Left renal pelvis (tissue), 4 donors: ENCODE data around the gene TLL1. TPM values are rescaled to one million over a fixed set of nuclear protein-coding genes. Genes with fewer than 3 reads are reported as not detected.

ENCODE experiments used
- DNase-seq, 4 donors: peaks; one replicate each; pipeline ENCODE4 v3.0.0-alpha.2; 2013; ENCODE audit warnings: low read depth in 4 of 4, low spot score in 3 of 4
- polyA plus RNA-seq, 4 donors: library from polyadenylated mRNA; unstranded; fragments of 120-200 nt; gene quantifications; one replicate each; pipeline ENCODE4 v1.2.1, GENCODE V29; 2013; ENCODE audit not compliant: insufficient read length in 4 of 4

The TLL1 gene
- polyA plus RNA-seq, 4 donors, result 1.7 to 2.5 (median 2.0) TPM

GRCh38 chr4:165877286-165877685 is 4.2 kb downstream of the TLL1 start:
- DNase-seq, result no peak

DNA sequence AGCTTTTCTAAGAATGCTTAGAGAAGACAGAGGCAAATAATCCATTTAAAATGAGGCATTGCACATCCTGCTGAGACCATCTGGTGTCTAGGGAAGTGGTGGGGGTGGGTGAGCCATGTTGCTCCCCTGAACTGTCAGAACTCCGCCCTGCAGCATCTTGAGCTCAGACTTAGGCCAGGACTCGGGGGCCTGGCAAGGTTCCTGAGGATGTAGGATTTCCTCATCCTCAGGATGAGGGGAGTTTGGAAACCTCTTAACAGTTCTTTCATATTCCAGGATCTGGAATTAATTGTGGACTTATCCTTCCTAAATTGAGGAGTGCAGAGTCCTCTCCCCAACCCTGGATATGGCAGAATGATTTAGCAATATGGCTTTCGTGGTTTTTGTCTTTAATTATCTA is 6.6 kb downstream of the TLL1 start:
- DNase-seq, result no peak

DNA sequence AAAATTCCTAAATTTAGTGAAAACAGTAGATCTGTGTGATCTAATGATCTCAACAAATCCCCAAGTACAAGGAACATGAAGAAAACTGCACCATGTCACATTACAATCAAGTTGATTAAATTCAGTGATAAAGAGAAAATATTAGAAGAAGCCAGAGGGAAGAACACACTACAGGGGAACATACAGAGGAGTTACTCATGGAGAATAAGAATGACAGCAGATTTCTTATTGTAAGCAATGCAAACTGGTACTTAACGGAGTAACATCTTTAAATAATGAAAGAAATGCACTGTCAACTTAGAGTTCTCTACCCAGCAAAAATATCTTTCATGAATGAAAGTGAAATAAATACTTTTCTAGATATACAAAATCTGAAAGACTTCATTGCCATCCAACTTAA is 21.1 kb downstream of the TLL1 start:
- DNase-seq, result no peak

DNA sequence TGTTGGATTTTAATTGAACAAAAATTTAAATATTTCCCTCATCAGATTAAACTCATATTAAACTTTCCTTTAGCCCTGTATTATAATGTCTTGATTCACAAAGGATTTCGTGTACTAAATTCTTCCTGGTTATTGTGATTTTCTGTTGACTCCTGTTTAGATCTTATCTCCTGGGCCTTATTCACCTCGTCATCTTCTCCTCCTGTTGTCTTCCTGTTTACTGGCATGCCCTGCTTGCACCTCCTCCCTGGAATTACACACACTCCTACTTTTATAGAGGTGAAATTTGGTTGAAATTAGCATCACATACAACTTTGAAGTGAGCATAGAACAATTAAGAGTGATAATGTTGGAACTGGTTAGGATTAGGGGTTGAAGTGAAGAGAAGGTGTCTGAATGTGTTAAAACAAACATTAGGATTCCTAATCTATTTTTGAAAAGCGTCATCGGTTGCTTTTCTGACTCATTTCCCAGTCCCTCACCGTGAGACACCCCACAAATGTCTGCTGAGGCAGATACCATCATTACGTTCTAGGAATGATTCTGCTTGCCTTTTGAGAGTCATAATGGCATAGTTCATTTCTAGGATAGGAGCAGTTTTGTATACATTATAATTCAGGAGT is 32.5 kb downstream of the TLL1 start:
- no peak for DNase-seq

- no peak for DNase-seq
Observed at GRCh38 chr4:165906272-165906671, 33.2 kb downstream of the TLL1 start.

DNA sequence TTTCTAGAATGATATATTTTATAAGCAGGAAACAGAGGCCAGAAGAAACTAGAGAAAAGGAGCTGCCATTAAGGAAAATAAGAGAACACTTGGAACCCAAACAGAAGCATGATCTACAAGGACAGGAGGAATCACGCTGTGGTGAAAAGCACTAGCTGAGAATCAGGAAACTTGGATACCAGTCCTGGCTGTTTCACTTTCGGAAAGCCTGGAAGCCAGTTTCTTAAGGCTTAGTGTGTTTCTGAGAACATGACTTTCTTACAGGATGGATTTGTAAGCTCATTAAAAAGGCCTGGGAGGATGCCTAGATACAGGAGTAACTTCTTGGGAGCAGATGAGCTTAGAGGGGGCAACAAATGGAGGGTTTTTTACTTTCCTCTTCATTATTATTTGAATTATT is 36.9 kb downstream of the TLL1 start:
- DNase-seq, result no peak

GRCh38 chr4:165915215-165915614 is 42.2 kb downstream of the TLL1 start:
- no peak for DNase-seq

GRCh38 chr4:165921546-165921945 is 48.5 kb downstream of the TLL1 start:
- no peak for DNase-seq

GRCh38 chr4:165922747-165923146 is 49.7 kb downstream of the TLL1 start:
- DNase-seq, result no peak

DNA sequence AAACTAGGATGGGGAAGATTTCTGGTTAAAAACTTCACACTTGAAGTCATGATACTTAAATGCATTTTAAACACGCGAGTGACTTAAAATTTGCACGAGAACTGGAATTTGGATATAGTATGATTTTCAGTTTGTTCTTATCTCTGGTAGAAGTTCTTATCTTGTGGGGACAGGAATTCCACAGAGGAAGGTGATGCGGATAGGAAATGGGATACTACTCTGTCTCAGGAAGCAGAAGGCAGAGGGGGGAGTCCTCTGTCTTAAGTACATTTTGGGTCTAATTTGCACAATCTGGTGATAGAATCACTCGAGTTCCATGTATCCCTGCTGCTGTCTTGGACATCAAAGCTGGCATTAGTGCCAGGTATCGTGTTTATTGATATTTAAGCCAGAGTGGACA is 53.3 kb downstream of the TLL1 start:
- no peak for DNase-seq

- DNase-seq, result no peak
Observed at GRCh38 chr4:165927366-165927765, 54.3 kb downstream of the TLL1 start.

- no peak for DNase-seq
Observed at GRCh38 chr4:165927815-165928214, 54.8 kb downstream of the TLL1 start.

DNA sequence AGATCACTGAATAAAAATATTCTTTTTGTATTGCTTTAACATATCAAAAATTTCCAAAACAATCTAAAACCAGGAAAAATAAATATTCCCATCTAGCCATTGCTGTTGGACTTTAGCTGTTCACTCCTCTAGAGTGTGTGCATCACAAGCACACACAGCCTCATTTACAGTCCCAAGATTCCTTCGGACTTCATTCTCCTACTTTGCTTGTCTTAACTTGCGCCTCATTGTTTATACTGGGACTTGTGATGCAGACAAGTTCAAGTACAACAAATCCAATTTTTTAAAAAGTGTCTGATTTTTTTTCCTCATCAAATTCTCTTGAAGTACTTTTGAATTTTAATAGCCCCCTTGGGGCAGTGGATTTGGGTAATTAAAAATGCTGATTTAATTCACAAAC is 55.6 kb downstream of the TLL1 start:
- no peak for DNase-seq

GRCh38 chr4:165929662-165930061 is 56.6 kb downstream of the TLL1 start:
- DNase-seq, result no peak

DNA sequence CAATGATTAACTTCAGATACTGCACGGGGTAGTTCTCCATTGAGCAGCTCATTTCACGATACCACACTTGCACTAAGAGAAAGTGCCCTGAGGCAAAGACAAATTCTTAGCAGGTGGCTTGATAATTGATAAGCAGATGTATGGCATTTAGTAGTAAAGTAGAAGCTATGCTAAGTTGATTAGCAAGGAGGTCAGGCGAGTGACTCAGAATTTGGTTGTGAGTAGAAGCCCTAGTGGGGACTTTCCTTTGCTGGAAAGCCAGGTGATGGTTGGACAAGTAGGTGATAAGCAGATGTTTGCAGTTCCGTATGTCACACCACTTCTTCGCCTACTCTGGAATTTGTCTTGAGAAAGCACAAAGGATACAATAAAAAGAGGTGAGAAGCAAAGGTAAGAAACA is 58.7 kb downstream of the TLL1 start:
- DNase-seq, result no peak

DNA sequence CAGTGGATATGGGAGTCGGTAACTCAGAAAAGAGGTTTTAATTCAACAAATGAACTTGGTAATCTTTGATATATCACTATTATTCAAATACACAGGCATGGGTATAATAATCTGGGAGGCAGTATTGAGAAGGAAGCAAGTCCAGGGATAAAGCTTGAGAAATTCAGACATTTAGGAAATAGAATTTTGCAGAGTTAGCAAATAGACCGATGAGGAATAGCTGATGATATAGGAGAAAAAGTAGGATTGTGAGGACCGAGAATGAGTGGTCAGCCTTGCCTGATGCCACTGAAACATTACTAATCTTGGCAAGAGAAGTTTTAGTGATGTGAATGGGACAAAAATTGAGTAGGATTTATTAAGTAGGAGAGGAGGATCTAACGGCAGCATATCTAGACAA is 71.9 kb downstream of the TLL1 start:
- no peak for DNase-seq

GRCh38 chr4:165945991-165946390 is 73.0 kb downstream of the TLL1 start:
- DNase-seq, result no peak

- DNase-seq, result no peak
Observed at GRCh38 chr4:165947019-165947418, 74.0 kb downstream of the TLL1 start.

DNA sequence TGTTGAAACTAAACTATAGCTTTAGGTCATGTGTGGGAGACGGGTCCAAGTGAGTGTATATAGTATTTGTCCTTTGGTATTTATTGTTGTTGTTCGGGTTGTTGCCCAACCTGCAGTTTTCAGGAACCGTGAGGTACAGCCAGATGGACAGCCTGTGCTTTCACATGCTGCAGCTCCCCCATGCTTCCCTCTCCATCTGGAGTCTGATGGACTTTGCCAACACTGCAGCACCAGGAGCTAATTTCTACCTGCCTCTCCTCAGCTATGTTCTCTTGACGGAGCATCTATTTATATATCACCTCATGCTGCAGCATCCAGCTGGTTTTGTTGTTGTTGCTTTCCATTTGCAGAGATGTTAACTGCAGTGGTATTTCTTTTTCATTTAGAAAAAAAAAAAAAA is 80.1 kb downstream of the TLL1 start:
- no peak for DNase-seq

GRCh38 chr4:165963621-165964020 is 90.6 kb downstream of the TLL1 start:
- no peak for DNase-seq

DNA sequence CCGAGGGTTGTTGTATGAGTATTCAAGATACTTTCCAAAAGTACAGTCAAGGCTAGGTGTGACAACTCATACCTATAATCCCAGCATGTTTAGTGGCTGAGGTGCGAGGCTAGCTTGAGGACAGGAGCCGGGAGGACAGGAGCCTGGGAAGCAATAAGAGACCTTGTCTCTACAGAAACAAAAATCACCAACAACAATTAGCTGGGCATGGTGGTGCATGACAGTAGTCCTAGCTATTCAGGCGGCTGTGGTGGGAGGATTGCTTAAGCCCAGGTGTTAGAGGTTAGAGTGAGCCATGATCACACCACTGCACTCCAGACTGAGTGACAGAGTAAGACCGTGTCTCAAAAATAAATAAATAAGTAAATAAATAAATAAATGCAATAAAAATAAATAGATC is 91.6 kb downstream of the TLL1 start:
- DNase-seq, result no peak

DNA sequence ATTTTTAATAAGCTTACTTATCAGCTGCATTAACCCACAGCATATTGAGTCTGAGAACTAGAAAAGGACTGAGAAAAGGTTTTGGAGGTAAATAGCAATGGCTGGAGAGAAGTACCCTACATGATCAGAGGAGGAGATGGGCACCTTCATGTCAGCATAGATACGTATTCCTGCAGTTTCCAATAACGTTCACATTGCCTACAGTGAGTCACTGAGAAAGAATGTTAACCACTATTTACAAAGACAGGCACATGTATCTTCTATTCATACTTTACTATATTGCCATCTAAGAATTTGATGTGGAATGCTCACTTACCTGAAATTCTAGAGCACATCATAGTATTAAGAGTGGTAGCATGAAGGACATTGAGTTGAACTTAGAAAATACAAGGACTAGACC is 92.5 kb downstream of the TLL1 start:
- DNase-seq, result no peak

DNA sequence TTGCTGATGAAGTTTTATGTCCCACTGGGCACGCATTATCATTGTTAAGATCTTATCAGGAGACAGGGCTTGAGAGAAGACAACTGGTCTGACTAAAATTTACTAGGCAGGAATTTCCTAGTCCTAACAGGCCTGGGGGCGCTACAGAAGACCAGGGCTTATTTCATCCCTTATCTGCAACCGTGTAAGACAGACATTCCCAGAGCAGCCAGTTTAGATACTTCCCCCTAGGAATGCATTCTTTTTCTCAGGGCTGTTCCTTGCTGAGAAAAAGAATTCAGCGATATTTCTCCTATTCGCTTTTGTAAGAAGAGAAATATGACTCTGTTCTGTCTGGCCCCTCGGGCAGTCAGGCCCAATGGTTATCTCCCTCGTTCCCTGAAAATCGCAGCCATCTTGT is 93.8 kb downstream of the TLL1 start:
- no peak for DNase-seq
